Neural cell (in vitro differentiated cells): Measurements from ENCODE around the gene AP5Z1. TPM values are rescaled to one million over a fixed set of nuclear protein-coding genes. Genes with fewer than 3 reads are reported as not detected.

Source experiments
- H2AFZ ChIP-seq: fragments of 200-600, 300-800 bp; sonication (generic), shearing (Covaris generic); 2 replicates; pipeline ENCODE4 v1.6.0; 2014; ENCODE audit warnings: low read depth, mild to moderate bottlenecking, antibody characterized with exemption, low read length, moderate library complexity
- H3F3A ChIP-seq: fragments of 200-600 bp; shearing (Covaris generic); 2 replicates; pipeline ENCODE4 v1.6.1; 2016; ENCODE audit warnings: mild to moderate bottlenecking, moderate library complexity, mixed read lengths, antibody characterized with exemption, low read length; ENCODE audit not compliant: insufficient read depth, poor library complexity, severe bottlenecking
- H3K27ac ChIP-seq: fragments of 200-600, 300-800 bp; sonication (generic), shearing (Covaris generic); 2 replicates; pipeline ENCODE4 v1.5.1; 2014; ENCODE audit warnings: mild to moderate bottlenecking, low read length, moderate library complexity
- H3K27me3 ChIP-seq: fragments of 300-800, 200-600 bp; sonication (generic), shearing (Covaris generic); 2 replicates; pipeline ENCODE4 v1.6.0; 2014; ENCODE audit warnings: mild to moderate bottlenecking, low read depth, low read length, moderate library complexity; ENCODE audit not compliant: insufficient read depth
- H3K36me3 ChIP-seq: fragments of 300-800, 200-600 bp; sonication (generic), shearing (Covaris generic); 2 replicates; pipeline ENCODE4 v1.5.1; 2014; ENCODE audit warnings: mild to moderate bottlenecking, antibody characterized with exemption, low read length, moderate library complexity; ENCODE audit not compliant: insufficient read depth
- H3K4me2 ChIP-seq: fragments of 300-800, 200-600 bp; sonication (generic), shearing (Covaris generic); 2 replicates; pipeline ENCODE4 v1.6.0; 2014; ENCODE audit warnings: mild to moderate bottlenecking, low read length
- H3K4me3 ChIP-seq: fragments of 300-800, 200-600 bp; sonication (generic), shearing (Covaris generic); 2 replicates; pipeline ENCODE4 v1.5.1; 2014; ENCODE audit warnings: mild to moderate bottlenecking, low read length, moderate library complexity
- H3K79me2 ChIP-seq: fragments of 200-600 bp; shearing (Covaris generic); replicated peaks from 2 replicates; pipeline ENCODE4 v1.6.0; 2014; ENCODE audit warnings: mild to moderate bottlenecking, low read length, moderate library complexity; ENCODE audit not compliant: insufficient read depth
- H3K9ac ChIP-seq: fragments of 300-800, 200-600 bp; sonication (generic), shearing (Covaris generic); 2 replicates; pipeline ENCODE4 v1.6.1; 2016; ENCODE audit warnings: mild to moderate bottlenecking, low read length, mixed read lengths
- H3K9me2 ChIP-seq: fragments of 200-600 bp; shearing (Covaris generic); 2 replicates; pipeline ENCODE4 v1.6.1; 2016; ENCODE audit warnings: mild to moderate bottlenecking, low read length, mixed read lengths; ENCODE audit not compliant: insufficient read depth
- H3K9me3 ChIP-seq: fragments of 200-600, 300-800 bp; sonication (generic), shearing (Covaris generic); 2 replicates; pipeline ENCODE4 v1.6.1; 2016; ENCODE audit warnings: mild to moderate bottlenecking, mixed run types, low read length, moderate library complexity, mixed read lengths
- H4K20me1 ChIP-seq: fragments of 200-600 bp; shearing (Covaris generic); 2 replicates; pipeline ENCODE4 v1.6.1; 2016; ENCODE audit warnings: mild to moderate bottlenecking, mixed run types; ENCODE audit not compliant: insufficient read depth
- CTCF ChIP-seq: fragments of 450-650 bp; IDR thresholded peaks from 2 replicates; pipeline ENCODE4 v1.5.1; 2014; ENCODE audit warnings: antibody characterized with exemption, mild to moderate bottlenecking, moderate library complexity; ENCODE audit not compliant: poor library complexity, severe bottlenecking
- EP300 ChIP-seq: fragments of 450-650 bp; conservative IDR thresholded peaks from 2 replicates; pipeline ENCODE4 v1.6.1; 2014; ENCODE audit warnings: antibody characterized with exemption, mild to moderate bottlenecking, moderate library complexity; ENCODE audit not compliant: poor library complexity, severe bottlenecking
- EZH2 ChIP-seq: fragments of 200-600, 300-800 bp; shearing (Covaris generic), sonication (generic); IDR thresholded peaks from 2 replicates; pipeline ENCODE4 v1.6.1; 2014; ENCODE audit warnings: antibody characterized with exemption, low read length, borderline replicate concordance, mild to moderate bottlenecking; ENCODE audit not compliant: insufficient read depth, poor library complexity, severe bottlenecking
- MXI1 ChIP-seq: fragments of 450-650 bp; conservative IDR thresholded peaks from 2 replicates; pipeline ENCODE4 v1.6.1; 2014; ENCODE audit warnings: antibody characterized with exemption, mild to moderate bottlenecking; ENCODE audit not compliant: poor library complexity, severe bottlenecking
- POLR2AphosphoS5 ChIP-seq: IDR thresholded peaks from 2 replicates; pipeline ENCODE4 v1.6.1; 2012
- RAD21 ChIP-seq: fragments of 450-650 bp; conservative IDR thresholded peaks from 2 replicates; pipeline ENCODE4 v1.6.1; 2014; ENCODE audit warnings: antibody characterized with exemption, mild to moderate bottlenecking, moderate library complexity
- REST ChIP-seq: IDR thresholded peaks from 2 replicates; pipeline ENCODE4 v1.6.1; 2012; ENCODE audit warnings: borderline replicate concordance
- SMC3 ChIP-seq: fragments of 450-650 bp; conservative IDR thresholded peaks from 2 replicates; pipeline ENCODE4 v1.6.1; 2014; ENCODE audit warnings: antibody characterized with exemption, mild to moderate bottlenecking, moderate library complexity; ENCODE audit not compliant: poor library complexity
- TAF1 ChIP-seq: IDR thresholded peaks from 2 replicates; pipeline ENCODE4 v1.6.1; 2012; ENCODE audit warnings: low read depth
- polyA plus RNA-seq: library from polyadenylated mRNA; depleted of rRNA; stranded (reverse); fragments of >200 nt; gene quantifications from 2 replicates; pipeline ENCODE4 v1.2.3, GENCODE V29; 2014

The AP5Z1 gene
- polyA plus RNA-seq, 1 donor from 2014 or later, result 36.9 TPM

DNA sequence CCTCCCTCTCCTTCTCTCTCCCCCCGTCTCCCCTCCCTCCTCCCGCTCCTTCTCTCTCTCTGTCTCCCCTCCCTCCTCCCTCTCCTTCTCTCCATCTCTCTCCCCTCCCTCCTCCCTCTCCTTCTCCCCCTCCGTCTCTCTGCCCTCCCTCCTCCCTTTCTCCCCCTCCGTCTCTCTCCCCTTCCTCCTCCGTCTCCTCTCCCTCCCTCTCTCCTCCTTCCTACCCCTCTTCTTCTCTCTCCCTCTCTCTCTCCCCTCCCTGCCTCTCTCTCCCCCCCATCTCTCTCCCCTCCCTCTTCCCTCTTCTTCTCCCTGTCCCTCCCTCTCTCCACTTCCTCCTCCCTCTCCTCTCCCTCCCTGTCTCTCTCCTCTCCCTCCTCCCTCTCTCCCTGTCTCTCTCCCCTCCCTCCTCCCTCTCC is 32.2 kb downstream of the AP5Z1 start:
- Histone ChIP-seq H2AFZ (no peak overlapping the region), H3K9me2 (no peaks in the 10 kb centered on the region), H3K27me3 (no peaks in the 10 kb centered on the region), H3K9me3 (no peaks in the 10 kb centered on the region), H4K20me1 (no peaks in the 10 kb centered on the region), H3K27ac (no peak overlapping the region), H3K36me3 (no peaks in the 10 kb centered on the region), H3F3A (no peaks in the 10 kb centered on the region), H3K4me2 (no peak overlapping the region), H3K79me2 (no peaks in the 10 kb centered on the region), H3K9ac (no peak overlapping the region), H3K4me3 (no peak overlapping the region)
- TF ChIP-seq EZH2 (no peak), REST (no peak), EP300 (no peak), POLR2AphosphoS5 (no peak), SMC3 (no peak), TAF1 (no peak), MXI1 (no peak), CTCF (no peak), RAD21 (no peak)

GRCh38 chr7:4808026-4808425 is 32.6 kb downstream of the AP5Z1 start:
- Histone ChIP-seq H3K9me3 (no peaks in the 10 kb centered on the region), H3K27ac (no peak overlapping the region), H3K4me3 (no peak overlapping the region), H3F3A (no peaks in the 10 kb centered on the region), H3K27me3 (no peaks in the 10 kb centered on the region), H3K79me2 (no peaks in the 10 kb centered on the region), H3K9ac (no peak overlapping the region), H3K4me2 (no peak overlapping the region), H3K9me2 (no peaks in the 10 kb centered on the region), H2AFZ (no peak overlapping the region), H4K20me1 (no peaks in the 10 kb centered on the region), H3K36me3 (no peaks in the 10 kb centered on the region)
- TF ChIP-seq REST (no peak), MXI1 (no peak), SMC3 (no peak), CTCF (no peak), TAF1 (no peak), EZH2 (no peak), RAD21 (no peak), EP300 (no peak)
